Kasumi-1 (cell line): ENCODE results near the gene TTLL5.

Source experiments
- DNase-seq, 2 experiments: peaks; one replicate each; lab custom pipeline; 2025; lab: John Stamatoyannopoulos, UW

The TTLL5 gene

DNA sequence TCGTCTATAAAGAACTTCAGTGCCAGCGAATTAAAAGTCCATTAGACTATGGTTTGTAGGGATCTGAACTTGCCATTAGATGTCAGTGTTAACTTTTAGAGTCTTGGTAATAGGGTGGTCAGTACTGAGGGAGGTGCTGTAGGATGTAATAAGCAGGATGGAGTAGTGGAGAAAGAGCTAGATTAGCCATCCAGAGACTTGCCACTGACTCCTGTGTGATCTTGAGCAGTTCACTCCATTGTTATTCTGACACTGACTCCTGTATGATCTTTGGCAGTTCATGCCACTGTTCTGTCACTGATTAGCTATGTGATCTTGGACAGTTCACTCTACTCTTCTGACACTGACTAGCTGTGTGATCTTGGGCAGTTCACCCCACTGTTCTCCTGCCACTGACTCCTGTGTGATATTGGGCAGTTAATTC, 133.6 kb downstream of the TTLL5 start:
- DNase-seq: no peak

DNA sequence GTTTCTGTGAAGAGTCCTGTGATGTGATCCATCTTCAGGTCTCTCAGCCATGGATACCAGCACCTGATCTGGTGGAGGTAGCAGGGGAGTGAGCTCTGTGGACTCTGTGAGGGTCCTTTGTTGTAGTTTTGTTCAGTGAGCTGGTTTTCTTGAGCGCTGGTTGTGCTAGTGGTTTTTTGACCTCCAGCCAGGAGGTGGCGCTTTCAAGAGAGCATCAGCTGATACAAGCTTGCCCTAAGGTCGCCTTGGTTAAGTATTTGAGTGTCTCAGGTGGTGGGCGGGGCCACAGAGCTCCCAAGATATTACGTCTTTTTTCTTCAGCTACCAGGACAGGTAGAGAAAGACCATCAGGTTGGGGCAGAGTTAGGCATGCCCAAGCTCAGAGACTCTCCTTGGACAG, 139.7 kb downstream of the TTLL5 start:
- DNase-seq: no peak

DNA sequence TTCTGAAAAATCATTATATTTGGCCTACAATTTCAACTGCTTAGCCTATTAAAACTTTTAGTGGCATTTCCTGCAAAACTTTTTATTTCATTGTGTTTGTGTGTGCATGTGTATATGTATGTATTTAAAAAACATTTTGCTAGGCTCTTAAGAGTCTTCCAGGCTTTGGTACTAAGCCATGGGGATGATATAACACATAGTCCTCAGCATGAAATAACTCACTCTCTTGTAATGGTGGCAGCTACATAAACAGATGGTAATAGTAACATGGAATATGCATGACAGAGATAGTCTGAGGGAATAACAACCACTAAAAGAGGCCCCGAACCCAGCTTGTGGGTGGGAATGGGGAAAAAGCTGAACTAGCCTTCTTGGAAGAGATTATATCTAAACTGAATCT, 141.4 kb downstream of the TTLL5 start:
- DNase-seq: no peak

GRCh38 chr14:75803765-75804164, 142.7 kb downstream of the TTLL5 start:
- no peak for DNase-seq

- no peak for DNase-seq
Observed at GRCh38 chr14:75804570-75805275, 143.7 kb downstream of the TTLL5 start.

- no peak for DNase-seq
Observed at GRCh38 chr14:75805646-75806045, 144.6 kb downstream of the TTLL5 start.

DNA sequence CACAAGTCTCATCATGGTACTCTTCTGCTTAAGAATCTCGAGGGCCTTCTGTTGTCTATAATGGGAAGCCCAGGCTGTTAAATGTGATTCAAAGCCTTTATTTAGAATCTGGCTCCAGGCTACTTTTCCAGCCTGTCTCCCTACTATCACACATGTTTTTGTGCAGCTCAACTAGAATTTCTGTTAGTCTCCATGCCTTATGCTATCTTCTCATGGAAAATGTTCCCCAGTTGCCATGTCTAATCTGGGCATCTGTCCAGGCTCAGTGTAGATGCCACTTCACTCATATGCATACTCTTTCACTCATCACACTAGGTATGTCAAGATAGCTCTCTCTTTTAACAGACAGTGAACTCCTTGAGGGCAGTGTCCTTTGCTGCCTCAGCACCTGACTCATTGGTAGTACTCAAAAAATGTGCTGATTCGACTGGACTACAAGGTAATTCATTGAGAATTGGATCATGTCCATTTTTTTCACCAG, 145.3 kb downstream of the TTLL5 start:
- DNase-seq: no peak

- no peak for DNase-seq
Observed at GRCh38 chr14:75807667-75808360, 146.8 kb downstream of the TTLL5 start.

DNA sequence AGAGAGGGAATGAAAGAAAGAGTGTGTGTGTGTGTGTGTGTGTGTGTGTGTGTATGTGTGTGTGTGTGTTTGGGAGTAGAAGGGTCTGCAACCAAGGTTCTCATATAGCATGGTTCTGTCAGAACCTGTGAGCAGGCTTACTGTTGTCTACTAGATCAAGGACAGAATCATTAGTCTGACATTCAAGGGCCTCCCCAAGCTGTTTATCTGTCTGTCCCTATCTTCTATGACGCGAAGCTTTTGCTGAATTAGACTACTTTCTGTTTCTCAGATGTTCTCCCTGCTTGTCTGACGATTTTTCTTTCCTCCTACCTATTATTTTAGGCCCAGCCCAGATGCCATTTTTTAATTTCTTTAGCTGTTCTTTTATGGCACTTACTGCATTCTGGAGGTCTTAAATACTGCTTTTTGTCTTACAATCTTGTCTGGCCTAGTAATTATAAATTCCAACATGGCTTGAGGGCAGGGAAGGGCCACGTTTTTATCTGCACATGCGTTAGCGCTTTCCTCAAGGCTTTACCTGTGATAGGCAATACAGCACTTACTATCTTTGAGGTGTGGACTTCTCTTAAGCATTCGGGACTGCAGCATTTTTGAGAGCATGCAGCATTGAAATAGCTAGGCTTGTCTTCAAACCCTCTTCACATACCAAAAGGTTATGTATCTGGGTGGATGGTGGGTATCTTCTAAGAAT, 150.2 kb downstream of the TTLL5 start:
- DNase-seq: no peak

DNA sequence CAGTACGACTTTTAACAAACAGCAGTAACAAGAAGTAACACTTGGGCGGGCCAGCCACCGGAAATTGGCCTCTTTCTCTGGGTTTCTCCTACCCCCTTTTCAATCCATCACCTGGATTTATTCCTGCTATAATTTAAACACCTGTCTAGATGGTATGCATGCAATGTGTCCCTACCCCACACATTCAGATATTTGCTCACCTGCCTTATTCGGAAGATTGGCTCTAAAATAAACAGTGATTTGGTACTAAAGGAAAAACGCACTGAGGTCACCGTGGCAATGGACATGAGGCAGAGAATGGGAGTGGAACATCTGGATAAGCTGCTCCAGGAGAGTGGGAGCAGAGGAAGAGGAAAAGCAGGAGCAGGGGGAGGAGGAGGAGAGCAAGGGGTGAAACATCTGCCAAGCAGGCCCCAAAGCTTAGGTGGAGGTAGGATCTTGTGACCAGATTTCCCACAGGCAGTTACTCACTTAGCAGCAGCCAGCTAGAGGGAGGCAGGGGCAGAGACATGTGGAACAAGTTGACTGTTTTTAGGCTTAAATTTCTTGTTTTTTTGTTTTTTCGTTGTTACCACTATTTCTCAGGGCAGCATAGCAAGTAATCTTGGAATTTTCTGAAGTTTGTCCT, 150.9 kb downstream of the TTLL5 start:
- no peak for DNase-seq

DNA sequence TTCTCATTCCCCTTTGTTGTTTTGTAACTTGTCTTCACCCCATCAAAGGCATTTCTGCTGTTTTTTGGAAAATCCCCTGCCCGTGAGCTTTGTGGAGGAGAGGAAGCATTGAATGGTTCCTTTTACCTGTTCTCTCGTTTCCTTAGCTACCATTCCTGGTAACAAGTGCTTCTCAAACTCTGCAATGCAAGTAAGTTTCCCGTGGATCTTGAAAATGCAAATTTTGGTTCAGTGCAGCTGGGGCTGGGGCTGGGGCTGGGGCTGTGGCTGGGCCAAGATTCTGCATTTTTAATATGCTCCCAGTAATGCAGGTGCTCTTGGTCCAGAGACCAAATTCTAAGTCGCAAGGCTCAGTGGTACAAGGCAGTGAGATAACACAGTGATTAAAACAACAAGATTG, 151.6 kb downstream of the TTLL5 start:
- no peak for DNase-seq

- DNase-seq: no peak
Observed at GRCh38 chr14:75820761-75821160, 159.7 kb downstream of the TTLL5 start.

DNA sequence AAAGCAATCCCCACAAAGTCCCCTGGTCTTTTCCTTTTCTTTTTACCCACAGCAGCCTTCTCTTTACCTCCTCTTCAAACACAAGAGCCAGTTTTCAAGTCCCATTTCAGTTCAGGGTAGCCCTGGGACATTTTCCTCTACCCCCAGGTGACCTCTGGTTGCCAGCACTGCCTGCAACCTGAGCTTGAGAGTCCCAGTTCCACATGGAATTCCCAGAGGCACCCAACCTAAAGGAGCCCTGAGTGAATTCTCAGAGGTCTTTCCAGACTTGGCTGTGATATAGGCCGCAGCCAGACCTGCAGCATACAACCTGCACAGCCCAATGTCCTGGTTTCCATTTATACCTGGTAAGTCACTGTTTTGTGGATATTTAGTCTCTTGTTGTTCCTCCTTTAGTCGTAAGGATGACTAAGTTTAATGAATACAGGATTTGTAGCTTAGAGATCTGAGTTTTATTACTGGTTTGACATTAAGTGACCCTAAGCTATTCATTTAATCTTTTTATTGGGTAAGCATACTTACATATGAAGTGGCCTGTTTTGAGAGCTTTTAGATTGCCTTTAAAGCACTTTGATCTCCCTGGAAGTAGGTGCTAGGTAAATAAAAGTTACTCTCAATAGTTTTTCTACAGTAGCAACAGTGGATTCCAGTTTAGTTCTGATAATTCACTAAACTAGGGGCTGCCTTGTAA, 160.9 kb downstream of the TTLL5 start:
- no peak for DNase-seq

GRCh38 chr14:75822522-75823141, 161.6 kb downstream of the TTLL5 start:
- DNase-seq: no peak

DNA sequence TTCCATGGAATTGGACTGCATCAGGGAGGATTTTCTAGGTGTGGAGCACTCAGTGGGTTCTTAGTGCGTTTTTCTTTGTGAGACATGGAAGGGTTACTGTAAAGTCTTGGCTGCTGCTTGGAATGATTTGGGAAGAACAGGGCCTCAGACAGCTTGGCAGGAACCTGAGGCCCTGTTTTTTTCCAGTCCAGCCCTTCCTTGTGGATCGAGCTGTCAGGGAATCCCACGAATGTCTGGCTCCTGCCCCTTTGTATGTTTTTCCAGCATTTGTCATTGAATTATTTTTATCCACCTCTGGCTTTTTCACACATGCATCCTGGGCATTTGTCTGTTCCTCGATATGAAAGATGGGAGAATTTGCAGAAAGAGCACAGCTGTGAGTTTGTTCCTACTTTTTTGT, 162.3 kb downstream of the TTLL5 start:
- no peak for DNase-seq

DNA sequence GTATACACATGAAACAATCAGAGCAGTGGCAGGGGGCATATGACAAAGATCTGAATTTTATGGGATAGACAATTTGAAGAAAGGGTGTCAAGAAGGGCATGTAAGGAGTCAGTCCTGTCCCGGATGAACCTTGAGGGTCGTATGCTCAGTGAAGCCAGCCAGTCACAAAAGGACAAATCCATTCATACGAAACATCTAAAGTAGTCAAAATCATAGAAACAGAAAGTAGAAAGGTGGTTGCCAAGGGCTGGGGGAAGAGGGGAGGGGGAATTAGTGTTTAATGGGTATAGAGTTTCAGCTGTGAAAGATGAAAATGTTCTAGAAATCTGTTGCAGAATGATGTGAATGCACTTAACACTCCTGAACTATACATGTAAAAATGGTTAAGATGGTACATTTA, 163.3 kb downstream of the TTLL5 start:
- no peak for DNase-seq

- DNase-seq: no peak
Observed at GRCh38 chr14:75825147-75825592, 164.1 kb downstream of the TTLL5 start.

- no peak for DNase-seq
Observed at GRCh38 chr14:75826599-75826998, 165.6 kb downstream of the TTLL5 start.

- DNase-seq: no peak
Observed at GRCh38 chr14:75827331-75827730, 166.3 kb downstream of the TTLL5 start.

- no peak for DNase-seq
Observed at GRCh38 chr14:75829316-75829715, 168.3 kb downstream of the TTLL5 start.

- peak; percentile 59 to 74 for DNase-seq
Observed at GRCh38 chr14:75831455-75831854, 170.4 kb downstream of the TTLL5 start.
